Measurements from ENCODE around the gene SLC25A23.
A peak's percentile ranks its signal among the peaks of the same experiment; 100 is the strongest.

The SLC25A23 gene

DNA sequence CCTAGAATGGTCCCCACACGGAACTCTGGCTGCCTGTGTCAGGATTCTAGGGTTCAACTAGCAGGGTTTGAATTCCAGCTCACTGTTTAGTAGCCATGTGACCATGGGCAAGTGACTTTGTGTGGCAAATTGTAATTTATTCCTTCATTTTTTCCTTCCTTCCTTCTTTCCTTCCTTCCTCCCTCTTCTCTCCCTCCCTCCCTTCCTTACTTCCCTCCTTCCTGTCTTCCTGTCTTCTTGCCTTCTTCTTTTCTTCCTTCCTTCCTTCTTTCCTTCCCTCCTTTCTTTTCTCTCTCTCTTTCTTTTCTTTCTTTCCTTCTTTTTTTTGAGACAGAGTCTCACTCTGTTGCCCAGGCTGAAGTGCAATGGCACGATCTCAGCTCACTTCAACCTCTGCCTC is 30.5 kb upstream of the SLC25A23 start:
- peak overlapping the region; percentile 71 for H3K27ac Mint-ChIP-seq
- peaks cover 14% of the 10 kb centered on the region for H3K9me3 Mint-ChIP-seq
- peaks cover 13% of the 10 kb centered on the region for H3K4me1 Mint-ChIP-seq (ENCODE audit: low read depth)
- peak overlapping the region; percentile 33 for H3K4me3 Mint-ChIP-seq
- no peaks in the 10 kb centered on the region for H3K36me3 Mint-ChIP-seq (ENCODE audit: low read depth)
- peaks cover 21% of the 10 kb centered on the region for H3K27me3 Mint-ChIP-seq
- intact Hi-C loops (cut with micrococcal nuclease): no loop called here

- H3K9me3 Mint-ChIP-seq: peaks cover 14% of the 10 kb centered on the region
- intact Hi-C loops (cut with micrococcal nuclease): no loop called here
- H3K4me3 Mint-ChIP-seq: peak overlapping the region; percentile 15
- peak overlapping the region; percentile 71 for H3K27ac Mint-ChIP-seq
- H3K4me1 Mint-ChIP-seq (ENCODE audit: low read depth): peaks cover 13% of the 10 kb centered on the region
- peaks cover 17% of the 10 kb centered on the region for H3K27me3 Mint-ChIP-seq
- H3K36me3 Mint-ChIP-seq (ENCODE audit: low read depth): no peaks in the 10 kb centered on the region
Measured at GRCh38 chr19:6489278-6490061, 29.9 kb upstream of the SLC25A23 start.

DNA sequence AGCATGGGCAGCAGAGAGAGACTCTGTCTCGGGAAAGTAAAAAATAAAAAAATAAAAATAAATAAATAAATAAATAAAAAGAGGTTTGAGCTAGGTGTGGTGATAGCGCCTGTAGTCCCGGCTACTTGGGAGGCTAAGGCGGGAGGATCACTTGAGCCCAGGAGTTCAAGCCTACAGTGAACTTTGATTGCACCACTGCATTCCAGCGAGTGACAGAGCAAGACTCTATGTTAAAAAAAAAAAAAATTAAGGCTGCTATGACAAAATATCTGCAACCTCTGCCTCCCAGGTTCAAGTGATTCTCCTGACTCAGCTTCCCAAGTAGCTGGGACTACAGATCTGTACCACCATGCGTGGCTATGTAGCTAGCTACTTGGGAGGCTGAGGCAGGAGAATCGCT is 25.2 kb upstream of the SLC25A23 start:
- H3K27me3 Mint-ChIP-seq: peaks cover 5% of the 10 kb centered on the region
- intact Hi-C loops (cut with micrococcal nuclease): no loop called here
- no peak overlapping the region for H3K4me3 Mint-ChIP-seq
- no peaks in the 10 kb centered on the region for H3K9me3 Mint-ChIP-seq
- peaks cover 32% of the 10 kb centered on the region for H3K4me1 Mint-ChIP-seq (ENCODE audit: low read depth)
- peaks cover 13% of the 10 kb centered on the region for H3K36me3 Mint-ChIP-seq (ENCODE audit: low read depth)
- no peak overlapping the region for H3K27ac Mint-ChIP-seq

GRCh38 chr19:6484230-6484629 is 24.6 kb upstream of the SLC25A23 start:
- Mint-ChIP-seq H3K4me1 (ENCODE audit: low read depth) (peaks cover 30% of the 10 kb centered on the region), H3K36me3 (ENCODE audit: low read depth) (peaks cover 19% of the 10 kb centered on the region), H3K4me3 (no peak overlapping the region), H3K27me3 (peaks cover 5% of the 10 kb centered on the region), H3K27ac (no peak overlapping the region), H3K9me3 (no peaks in the 10 kb centered on the region)
- intact Hi-C loops (cut with micrococcal nuclease): no loop called here

GRCh38 chr19:6483235-6483634 is 23.6 kb upstream of the SLC25A23 start:
- peaks cover 4% of the 10 kb centered on the region for H3K27me3 Mint-ChIP-seq
- H3K9me3 Mint-ChIP-seq: no peaks in the 10 kb centered on the region
- H3K4me3 Mint-ChIP-seq: no peak overlapping the region
- peaks cover 27% of the 10 kb centered on the region for H3K4me1 Mint-ChIP-seq (ENCODE audit: low read depth)
- H3K27ac Mint-ChIP-seq: no peak overlapping the region
- intact Hi-C loops (cut with micrococcal nuclease): no loop called here
- H3K36me3 Mint-ChIP-seq (ENCODE audit: low read depth): peaks cover 29% of the 10 kb centered on the region

DNA sequence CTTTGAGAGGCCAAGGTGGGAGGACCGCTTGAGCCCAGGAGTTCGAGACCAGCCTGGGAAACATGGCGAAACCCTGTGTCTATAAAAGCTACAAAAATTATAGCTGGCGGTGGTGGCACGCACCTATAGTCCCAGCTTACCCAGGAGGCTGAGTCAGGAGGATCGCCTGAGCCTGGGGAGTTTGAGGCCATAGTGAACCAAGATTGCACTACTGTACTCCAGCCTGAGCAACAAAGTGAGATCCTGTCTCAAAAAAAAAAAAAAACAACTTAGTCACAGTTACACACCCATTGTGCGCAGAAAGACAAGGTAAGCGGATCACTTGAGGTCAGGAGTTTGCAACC is 22.7 kb upstream of the SLC25A23 start:
- H3K9me3 Mint-ChIP-seq: no peaks in the 10 kb centered on the region
- peaks cover under 1% of the 10 kb centered on the region for H3K27me3 Mint-ChIP-seq
- H3K27ac Mint-ChIP-seq: peak overlapping the region; percentile 91
- H3K4me1 Mint-ChIP-seq (ENCODE audit: low read depth): peaks cover 27% of the 10 kb centered on the region
- H3K36me3 Mint-ChIP-seq (ENCODE audit: low read depth): peaks cover 37% of the 10 kb centered on the region
- H3K4me3 Mint-ChIP-seq: peak overlapping the region; percentile 82
- intact Hi-C loops (cut with micrococcal nuclease): no loop called here

- Mint-ChIP-seq H3K27ac (peak within 1 kb of the TSS; percentile 91), H3K27me3 (no peaks in the 10 kb centered on the region), H3K4me3 (peak within 1 kb of the TSS; percentile 82), H3K4me1 (ENCODE audit: low read depth) (peaks cover 27% of the 10 kb centered on the region), H3K9me3 (no peaks in the 10 kb centered on the region), H3K36me3 (ENCODE audit: low read depth) (peaks cover 43% of the 10 kb centered on the region)
- intact Hi-C loops (cut with micrococcal nuclease): no loop called here
Measured at GRCh38 chr19:6481541-6482342, 22.1 kb upstream of the SLC25A23 start, which contains the start of gene DENND1C. TSS of gene DENND1C (minus strand) at chr19:6481787. CDS start at chr19:6481695, 92 bp downstream.

DNA sequence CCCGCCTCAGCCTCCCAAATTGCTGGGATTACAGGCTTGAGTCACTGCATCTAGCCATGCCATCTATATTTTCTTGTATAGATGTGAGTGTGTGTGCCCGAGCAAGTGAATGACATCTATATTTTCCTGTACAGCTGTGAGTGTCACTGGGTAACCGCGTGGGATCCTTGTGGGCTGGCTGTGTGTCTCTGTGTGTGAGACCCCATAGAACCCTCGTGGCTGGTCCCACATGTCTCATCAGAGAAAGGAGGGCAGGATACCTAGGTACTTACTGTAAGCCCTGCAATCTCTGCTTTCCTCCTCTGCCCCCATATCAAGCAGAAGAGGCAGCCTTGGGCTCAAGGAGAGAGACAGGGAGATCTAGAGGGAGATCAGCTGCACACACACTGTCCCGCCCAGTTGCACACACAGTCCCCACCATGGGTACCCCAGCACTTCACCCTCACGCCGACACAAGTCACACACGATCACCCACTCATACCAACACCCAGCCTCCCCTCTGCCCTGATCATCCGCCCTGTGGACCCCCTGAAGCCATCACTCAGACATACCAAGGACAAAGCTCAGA is 21.3 kb upstream of the SLC25A23 start:
- Mint-ChIP-seq H3K4me1 (ENCODE audit: low read depth) (peaks cover 27% of the 10 kb centered on the region), H3K27ac (peak overlapping the region; percentile 91), H3K36me3 (ENCODE audit: low read depth) (peaks cover 51% of the 10 kb centered on the region), H3K4me3 (peak overlapping the region; percentile 82), H3K9me3 (no peaks in the 10 kb centered on the region), H3K27me3 (no peaks in the 10 kb centered on the region)
- intact Hi-C loops (cut with micrococcal nuclease): no loop called here

DNA sequence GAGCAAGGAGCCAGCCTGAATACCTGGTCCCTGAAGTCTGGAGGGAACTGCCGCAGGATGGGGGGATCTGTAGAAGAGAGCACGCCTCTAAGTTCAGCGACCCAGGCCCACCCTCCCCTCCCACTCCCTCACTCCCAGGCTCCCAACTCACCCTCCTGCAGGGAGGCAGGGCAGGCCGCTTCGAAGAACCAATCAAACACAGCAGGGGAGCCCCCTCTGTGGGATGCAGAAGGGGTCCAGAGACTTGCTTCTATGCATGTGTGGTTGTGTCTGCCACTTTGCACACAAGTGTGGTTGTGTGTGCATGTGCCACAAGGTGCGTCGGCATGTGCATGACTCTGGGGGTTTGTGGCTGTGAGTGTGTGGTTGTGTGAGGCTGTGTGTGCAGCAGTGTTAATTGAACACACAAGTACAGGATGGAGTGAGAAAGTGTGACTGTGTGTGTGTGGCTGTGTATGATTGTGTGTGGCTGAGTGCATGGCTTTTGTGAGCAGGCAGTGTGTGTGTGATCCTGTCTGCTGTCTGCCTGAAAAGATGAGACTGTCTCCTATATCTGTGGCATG is 20.3 kb upstream of the SLC25A23 start:
- Mint-ChIP-seq H3K36me3 (ENCODE audit: low read depth) (peaks cover 61% of the 10 kb centered on the region), H3K27ac (no peak overlapping the region), H3K4me1 (ENCODE audit: low read depth) (peaks cover 27% of the 10 kb centered on the region), H3K4me3 (no peak overlapping the region), H3K27me3 (no peaks in the 10 kb centered on the region), H3K9me3 (no peaks in the 10 kb centered on the region)
- intact Hi-C loops (cut with micrococcal nuclease): no loop called here

GRCh38 chr19:6478815-6479214 is 19.2 kb upstream of the SLC25A23 start:
- H3K4me1 Mint-ChIP-seq (ENCODE audit: low read depth): peaks cover 27% of the 10 kb centered on the region
- no peaks in the 10 kb centered on the region for H3K27me3 Mint-ChIP-seq
- H3K4me3 Mint-ChIP-seq: no peak overlapping the region
- H3K27ac Mint-ChIP-seq: no peak overlapping the region
- peaks cover 72% of the 10 kb centered on the region for H3K36me3 Mint-ChIP-seq (ENCODE audit: low read depth)
- intact Hi-C loops (cut with micrococcal nuclease): no loop called here
- H3K9me3 Mint-ChIP-seq: no peaks in the 10 kb centered on the region

GRCh38 chr19:6476896-6477431 is 17.4 kb upstream of the SLC25A23 start:
- no peaks in the 10 kb centered on the region for H3K9me3 Mint-ChIP-seq
- H3K27me3 Mint-ChIP-seq: no peaks in the 10 kb centered on the region
- H3K27ac Mint-ChIP-seq: no peak overlapping the region
- intact Hi-C loops (cut with micrococcal nuclease): no loop called here
- H3K36me3 Mint-ChIP-seq (ENCODE audit: low read depth): peaks cover 91% of the 10 kb centered on the region
- H3K4me1 Mint-ChIP-seq (ENCODE audit: low read depth): peaks cover 23% of the 10 kb centered on the region
- H3K4me3 Mint-ChIP-seq: no peak overlapping the region

GRCh38 chr19:6476155-6476895 is 16.7 kb upstream of the SLC25A23 start:
- no peak overlapping the region for H3K27ac Mint-ChIP-seq
- H3K27me3 Mint-ChIP-seq: no peaks in the 10 kb centered on the region
- H3K9me3 Mint-ChIP-seq: no peaks in the 10 kb centered on the region
- intact Hi-C loops (cut with micrococcal nuclease): no loop called here
- peaks cover 92% of the 10 kb centered on the region for H3K36me3 Mint-ChIP-seq (ENCODE audit: low read depth)
- H3K4me3 Mint-ChIP-seq: no peak overlapping the region
- H3K4me1 Mint-ChIP-seq (ENCODE audit: low read depth): peaks cover 17% of the 10 kb centered on the region

- H3K4me1 Mint-ChIP-seq (ENCODE audit: low read depth): peaks cover 9% of the 10 kb centered on the region
- peaks cover 96% of the 10 kb centered on the region for H3K36me3 Mint-ChIP-seq (ENCODE audit: low read depth)
- no peaks in the 10 kb centered on the region for H3K9me3 Mint-ChIP-seq
- no peaks in the 10 kb centered on the region for H3K27me3 Mint-ChIP-seq
- intact Hi-C loops (cut with micrococcal nuclease): no loop called here
- no peak overlapping the region for H3K4me3 Mint-ChIP-seq
- no peak overlapping the region for H3K27ac Mint-ChIP-seq
Measured at GRCh38 chr19:6475321-6476108, 15.9 kb upstream of the SLC25A23 start.

Data from dendritic cell treated with granulocyte-macrophage colony-stimulating factor and Interleukin-4, amounts not matched to agents 40 ng/mL and 50 ng/mL, for 4 days (primary cell).